LNCAP (cell line): ENCODE data around the gene RNU1-2.
"Not testable (repeated sequence)": the region's sequence is repeated elsewhere in the genome, so short reads cannot be mapped to it uniquely, and the experiment has no call there.

ENCODE experiments used
- TF ChIP-seq, protein P1 (sequence below): fragments of 450-650 bp; IDR thresholded peaks from 2 replicates; pipeline ENCODE4 v1.5.1; 2017; ENCODE audit warnings: mild to moderate bottlenecking

RNU1-2 gene

DNA sequence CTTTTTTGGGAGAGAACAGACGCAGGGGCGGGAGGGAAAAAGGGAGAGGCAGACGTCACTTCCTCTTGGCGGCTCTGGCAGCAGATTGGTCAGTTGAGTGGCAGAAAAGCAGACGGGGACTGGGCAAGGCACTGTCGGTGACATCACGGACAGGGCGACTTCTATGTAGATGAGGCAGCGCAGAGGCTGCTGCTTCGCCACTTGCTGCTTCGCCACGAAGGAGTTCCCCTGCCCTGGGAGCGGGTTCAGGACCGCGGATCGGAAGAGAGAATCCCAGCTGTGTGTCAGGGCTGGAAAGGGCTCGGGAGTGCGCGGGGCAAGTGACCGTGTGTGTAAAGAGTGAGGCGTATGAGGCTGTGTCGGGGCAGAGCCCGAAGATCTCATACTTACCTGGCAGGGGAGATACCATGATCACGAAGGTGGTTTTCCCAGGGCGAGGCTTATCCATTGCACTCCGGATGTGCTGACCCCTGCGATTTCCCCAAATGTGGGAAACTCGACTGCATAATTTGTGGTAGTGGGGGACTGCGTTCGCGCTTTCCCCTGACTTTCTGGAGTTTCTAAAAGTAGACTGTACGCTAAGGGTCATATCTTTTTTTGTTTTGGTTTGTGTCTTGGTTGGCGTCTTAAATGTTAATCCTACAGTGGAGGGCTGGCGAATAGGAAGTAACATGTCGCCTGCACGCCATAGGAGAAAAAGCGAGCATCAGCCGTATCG, at the start of gene RNU1-2:
Gene RNU1-2 (plus strand): TSS at position 383 of the 718 bp plus-strand sequence.
- TF ChIP-seq, protein P1, sequence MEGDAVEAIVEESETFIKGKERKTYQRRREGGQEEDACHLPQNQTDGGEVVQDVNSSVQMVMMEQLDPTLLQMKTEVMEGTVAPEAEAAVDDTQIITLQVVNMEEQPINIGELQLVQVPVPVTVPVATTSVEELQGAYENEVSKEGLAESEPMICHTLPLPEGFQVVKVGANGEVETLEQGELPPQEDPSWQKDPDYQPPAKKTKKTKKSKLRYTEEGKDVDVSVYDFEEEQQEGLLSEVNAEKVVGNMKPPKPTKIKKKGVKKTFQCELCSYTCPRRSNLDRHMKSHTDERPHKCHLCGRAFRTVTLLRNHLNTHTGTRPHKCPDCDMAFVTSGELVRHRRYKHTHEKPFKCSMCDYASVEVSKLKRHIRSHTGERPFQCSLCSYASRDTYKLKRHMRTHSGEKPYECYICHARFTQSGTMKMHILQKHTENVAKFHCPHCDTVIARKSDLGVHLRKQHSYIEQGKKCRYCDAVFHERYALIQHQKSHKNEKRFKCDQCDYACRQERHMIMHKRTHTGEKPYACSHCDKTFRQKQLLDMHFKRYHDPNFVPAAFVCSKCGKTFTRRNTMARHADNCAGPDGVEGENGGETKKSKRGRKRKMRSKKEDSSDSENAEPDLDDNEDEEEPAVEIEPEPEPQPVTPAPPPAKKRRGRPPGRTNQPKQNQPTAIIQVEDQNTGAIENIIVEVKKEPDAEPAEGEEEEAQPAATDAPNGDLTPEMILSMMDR, result not testable (repeated sequence)

DNA sequence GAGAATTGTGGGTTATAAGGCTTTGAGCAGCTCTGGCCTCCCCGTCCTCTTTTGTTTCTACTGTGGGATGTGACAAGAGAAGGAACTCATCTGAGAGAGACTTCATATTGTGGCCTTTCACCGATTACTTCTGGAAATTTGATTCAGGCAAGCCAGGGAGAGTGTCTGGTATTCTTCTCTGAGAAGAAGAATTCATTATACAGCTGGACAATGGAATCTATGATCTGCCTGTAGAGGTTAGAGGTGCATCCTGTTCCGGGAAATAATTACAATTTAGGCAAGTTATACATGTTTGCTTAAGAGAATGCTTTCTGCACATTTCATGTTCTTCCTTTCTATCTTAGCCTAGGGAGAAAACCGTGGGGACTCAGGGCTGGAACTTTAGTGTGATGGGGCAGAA, 12.8 kb upstream of the RNU1-2 start:
- TF ChIP-seq, protein P1, result no peak

DNA sequence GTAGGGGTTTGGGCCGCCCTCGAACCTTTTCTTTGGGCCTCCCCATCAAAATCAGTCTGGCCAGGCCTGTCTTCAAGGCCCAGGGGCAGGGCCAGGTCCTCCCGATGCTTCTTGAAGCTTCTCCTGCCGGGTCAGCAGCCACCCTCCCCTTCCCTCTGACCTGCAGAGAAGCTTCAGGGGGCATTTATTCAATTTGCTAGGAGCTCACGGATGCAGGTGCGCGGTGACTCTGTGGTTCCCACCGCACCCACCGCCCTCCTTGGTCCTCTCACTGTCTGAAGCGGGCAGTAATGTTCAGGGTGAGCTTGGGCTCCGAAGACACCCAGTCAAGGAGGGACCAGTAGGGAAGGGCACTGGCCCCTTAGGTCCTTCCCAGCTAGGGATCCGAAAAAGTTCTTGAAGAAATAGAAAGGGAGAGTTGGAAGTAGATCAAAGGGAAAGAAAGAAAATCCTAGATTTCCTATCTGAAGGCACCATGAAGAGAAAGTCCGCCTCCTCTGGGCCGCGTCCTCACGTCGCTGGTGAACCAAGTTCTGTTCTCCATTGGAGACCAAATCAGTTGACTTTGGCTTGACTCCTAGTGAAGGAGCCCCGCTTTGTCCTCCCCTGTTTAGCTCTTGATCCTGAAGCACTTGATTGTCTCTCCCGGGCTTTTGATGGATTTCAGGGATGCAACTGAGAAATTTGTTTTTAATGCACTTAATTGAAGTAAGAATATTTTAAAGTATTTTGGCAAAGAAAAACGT, 8.7 kb upstream of the RNU1-2 start:
- TF ChIP-seq, protein P1, result no peak

DNA sequence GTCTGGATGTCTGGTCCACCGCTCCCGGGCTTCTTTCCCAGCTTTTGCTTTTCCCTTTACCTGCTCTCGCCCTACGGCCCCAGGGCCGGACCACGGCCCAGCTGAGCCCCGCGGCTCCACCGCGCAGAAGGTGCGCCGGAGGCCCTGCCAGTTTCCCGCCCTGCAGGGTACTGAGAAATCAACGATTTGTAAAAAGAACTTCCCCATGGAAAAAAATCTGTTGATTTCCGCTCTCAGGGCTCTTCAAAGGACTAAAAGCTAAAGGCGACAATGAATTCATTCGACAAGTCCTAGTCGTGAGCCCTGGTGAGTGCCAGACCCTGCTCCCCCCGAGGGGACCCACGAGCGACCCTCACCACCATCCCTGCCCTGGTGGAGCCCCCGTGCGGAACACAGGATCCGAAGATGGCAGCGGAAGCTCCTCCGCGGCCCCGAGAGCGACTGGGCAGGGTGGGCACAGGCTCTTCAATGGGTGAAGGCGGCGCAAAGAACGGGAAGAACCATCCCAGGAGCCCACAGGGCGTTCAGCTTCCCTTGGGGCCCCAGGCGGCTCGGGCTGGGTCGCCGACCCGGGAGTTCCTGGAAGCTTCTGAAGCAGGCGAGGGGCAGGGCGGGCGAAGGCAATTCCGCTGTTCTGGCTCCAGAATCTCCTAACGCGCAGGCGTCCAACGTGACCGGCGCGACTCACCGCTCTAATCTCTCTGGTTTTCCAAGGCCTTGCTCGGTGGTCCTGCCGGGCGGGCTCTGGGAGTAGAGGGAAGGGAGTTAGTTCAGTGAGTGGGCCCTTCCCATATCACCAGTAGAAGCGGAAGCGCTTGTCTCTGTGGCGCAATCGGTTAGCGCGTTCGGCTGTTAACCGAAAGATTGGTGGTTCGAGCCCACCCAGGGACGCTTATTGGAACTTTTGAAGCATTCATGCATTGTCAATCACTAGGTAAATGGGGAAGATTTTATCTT, 6.6 kb upstream of the RNU1-2 start:
- TF ChIP-seq, protein P1, result no peak

DNA sequence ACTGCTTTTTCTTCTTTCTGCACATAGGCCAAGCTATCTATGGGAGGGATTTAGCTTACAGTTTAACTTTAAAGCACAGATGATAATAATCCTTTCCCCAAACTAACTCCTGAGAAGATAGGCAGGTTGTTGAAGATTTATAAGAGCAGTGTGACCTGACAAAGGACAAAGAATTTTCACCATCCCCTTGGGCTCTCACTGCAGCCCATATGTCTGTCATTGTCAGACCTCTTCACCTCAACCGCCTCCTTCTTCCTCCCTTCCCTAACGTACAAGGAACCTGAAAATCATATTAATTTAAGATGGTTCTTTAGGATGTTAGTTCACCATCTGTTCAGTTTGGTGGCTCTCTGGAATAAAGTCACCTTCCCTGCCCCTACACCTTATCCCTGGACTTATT, 5.0 kb downstream of the RNU1-2 start:
- TF ChIP-seq, protein P1, result peak; percentile 17; the same call in 1 of the 2 replicates

DNA sequence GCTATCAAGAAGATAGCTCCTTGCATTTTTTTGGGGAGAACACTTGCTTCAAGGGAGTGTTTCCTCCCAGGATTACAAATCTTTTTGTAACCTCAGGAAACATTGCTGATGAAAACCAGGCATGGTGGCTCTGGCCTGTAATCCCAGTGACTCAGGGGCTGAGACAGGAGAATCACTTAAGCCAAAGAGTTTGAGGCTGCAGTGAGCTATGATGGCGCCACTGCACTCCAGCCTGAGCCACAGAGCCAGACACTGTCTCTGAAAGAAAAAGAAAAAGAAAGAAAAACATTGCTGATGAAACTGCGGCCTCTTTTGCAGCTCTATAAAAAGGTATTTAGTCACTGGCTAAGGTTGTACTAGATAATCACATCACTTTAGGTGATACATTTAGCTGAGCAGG, 7.3 kb downstream of the RNU1-2 start:
- TF ChIP-seq, protein P1, result no peak

DNA sequence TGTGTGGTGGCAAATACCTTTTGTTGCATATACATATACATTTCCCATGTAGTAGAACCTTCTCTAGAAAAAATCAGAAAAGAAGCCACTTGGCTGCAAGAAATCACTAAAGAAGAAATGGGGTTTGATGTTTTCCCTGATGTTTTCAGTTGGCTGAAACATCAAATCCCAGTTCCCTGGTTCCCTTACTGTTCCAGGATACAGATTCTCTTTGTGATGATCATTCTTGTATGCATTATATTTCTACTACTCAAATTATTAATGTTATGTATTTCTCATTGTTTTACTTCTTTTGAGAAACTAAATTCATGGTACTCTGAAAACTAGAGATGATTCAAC, 7.6 kb downstream of the RNU1-2 start:
- TF ChIP-seq, protein P1, result no peak
